ENCODE results near the gene SMYD3.
"Not testable (repeated sequence)": the region's sequence is repeated elsewhere in the genome, so short reads cannot be mapped to it uniquely, and the experiment has no call there.

Gene SMYD3

DNA sequence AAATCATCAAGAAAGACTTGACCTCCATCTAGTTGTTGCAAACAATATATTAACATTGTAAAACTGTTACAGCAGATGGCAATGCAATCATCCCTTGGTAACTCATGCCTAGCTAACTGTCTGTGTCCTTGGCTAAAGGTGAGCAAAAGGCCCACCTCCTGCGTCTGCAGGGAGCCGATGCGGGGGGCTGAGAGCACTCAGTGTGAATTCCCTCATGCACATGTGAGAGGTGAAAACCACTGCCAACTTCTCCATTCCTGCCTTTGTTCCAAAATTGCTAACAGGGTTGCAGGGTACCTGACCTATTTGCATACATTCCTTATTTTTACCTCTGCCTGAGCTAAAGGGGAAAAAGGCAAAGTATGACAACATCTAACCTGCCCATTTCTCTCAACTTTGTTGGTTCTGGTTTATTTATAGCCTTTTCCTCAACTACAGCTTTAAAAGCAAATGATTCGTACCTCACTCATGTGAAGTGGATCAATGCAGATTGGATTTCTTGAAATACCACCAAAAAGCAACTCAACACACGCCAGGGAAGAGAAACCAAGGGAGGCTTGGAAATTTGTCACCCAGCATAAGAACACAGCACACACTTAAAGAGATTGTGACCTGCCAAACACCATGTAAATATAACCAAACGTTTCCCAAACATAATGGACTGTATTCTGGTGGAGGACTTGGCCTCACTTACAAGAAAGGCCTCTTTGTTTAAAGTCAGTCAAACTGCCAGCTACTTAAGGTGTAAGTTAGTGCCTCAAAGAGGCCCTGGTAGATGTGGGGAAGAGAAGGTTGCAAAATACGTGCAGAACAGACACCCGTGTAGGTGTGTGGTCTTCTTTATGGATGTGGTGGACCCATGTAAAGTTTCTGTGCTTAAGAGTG, 651.0 kb downstream of the SMYD3 start:
- no peak for DNase-seq

DNA sequence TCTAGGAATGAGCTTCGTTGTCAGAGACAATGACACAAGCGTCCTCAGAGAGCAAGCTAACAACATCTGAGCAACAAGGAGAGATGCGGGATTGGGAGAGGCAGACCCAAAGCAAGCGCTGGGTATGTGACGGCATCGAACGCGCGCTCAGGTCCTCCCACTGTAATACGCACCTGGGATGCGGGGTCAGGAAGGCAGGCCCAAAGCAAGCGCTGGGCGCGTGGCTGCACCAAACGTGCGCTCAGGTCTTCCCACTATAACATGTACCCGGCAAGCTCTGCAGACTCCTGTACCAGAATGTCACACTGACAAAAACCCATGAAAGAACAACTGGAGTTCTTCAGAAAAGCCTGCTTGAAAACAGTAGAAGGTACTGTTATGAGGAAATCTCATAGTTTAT, 653.8 kb downstream of the SMYD3 start:
- DNase-seq = no peak

- no peak for DNase-seq
Measured at GRCh38 chr1:245843101-245843500, 664.0 kb downstream of the SMYD3 start.

- no peak for DNase-seq
Measured at GRCh38 chr1:245842106-245842505, 665.0 kb downstream of the SMYD3 start.

GRCh38 chr1:245840971-245841370, 666.1 kb downstream of the SMYD3 start:
- DNase-seq = no peak

GRCh38 chr1:245837718-245838117, 669.4 kb downstream of the SMYD3 start:
- no peak for DNase-seq

GRCh38 chr1:245835386-245835785, 671.7 kb downstream of the SMYD3 start:
- DNase-seq = no peak

- no peak for DNase-seq
Measured at GRCh38 chr1:245834002-245834401, 673.1 kb downstream of the SMYD3 start.

DNA sequence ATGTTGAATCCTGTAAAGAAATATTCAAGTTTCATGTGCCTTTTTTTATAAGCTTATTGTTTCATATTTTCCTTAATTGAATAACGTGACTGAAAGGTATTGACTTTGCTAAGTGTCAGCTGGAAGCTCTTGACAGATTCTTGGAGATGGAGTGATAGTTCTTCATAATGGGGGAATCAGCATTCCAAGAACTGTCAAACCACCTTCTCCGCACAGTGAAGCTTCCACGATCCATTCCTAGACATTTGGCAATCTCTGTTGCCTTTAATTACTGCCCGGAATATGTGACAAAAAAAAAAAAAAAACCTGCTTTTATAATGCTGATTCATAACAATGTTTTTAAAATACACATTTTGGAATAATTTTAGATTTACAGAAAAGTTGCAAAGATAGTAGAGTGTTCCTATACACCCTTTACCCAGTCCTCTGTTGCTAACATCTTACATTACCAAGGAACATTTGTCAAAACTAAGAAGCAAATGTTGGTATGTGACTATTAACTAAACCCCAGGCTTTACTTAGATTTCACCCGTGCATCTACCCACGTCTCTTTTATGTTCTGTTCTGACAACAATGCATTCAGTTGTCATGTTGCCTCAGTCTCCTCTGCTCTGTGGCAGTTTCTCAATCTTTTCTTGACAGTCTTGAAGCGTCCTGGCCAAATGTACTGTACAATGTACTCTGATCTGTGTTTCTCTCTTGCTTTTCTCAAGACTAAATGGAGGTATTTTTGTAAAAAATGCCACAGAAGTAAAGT, 674.1 kb downstream of the SMYD3 start:
- DNase-seq = no peak

DNA sequence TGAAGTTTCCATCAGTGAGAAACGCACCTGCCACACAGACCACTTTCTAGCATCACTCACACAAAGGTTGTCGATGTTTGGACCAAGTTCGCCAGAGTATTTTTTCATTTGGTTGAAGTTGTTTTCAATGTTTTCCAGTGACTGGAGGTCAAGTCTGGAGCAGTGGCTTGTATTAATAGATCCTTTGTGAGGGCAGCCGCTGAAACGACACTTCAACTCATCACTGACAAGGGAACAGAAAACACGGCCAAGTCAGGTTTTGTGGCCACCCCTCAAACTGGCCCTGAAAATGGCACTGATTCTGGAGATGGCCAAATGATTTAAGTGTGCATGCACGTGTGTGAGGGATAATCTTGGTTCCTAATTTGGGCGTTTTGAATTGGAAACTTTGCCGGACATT, 675.6 kb downstream of the SMYD3 start:
- DNase-seq = no peak

- no peak for DNase-seq
Measured at GRCh38 chr1:245829826-245830225, 677.3 kb downstream of the SMYD3 start.

GRCh38 chr1:245829194-245829593, 677.9 kb downstream of the SMYD3 start:
- no peak for DNase-seq

DNA sequence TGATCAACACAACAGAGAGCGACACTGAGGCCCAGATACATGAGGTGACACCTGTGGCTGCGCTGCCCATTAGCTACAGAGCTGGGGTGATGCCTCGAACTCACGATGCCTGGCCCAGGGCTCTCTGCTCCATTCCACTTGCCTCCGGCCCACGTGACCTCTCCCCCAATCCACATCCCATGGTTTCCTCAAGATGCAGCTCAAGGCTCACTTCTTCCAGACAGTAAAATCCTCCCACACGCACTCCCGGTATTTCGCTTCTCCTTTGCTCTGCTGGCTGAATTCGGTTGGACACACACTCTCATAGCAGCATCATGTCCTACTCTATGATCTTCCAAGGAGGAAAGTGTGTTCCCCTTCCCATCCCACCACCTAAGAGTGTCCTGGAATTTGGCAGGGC, 679.8 kb downstream of the SMYD3 start:
- DNase-seq = no peak

DNA sequence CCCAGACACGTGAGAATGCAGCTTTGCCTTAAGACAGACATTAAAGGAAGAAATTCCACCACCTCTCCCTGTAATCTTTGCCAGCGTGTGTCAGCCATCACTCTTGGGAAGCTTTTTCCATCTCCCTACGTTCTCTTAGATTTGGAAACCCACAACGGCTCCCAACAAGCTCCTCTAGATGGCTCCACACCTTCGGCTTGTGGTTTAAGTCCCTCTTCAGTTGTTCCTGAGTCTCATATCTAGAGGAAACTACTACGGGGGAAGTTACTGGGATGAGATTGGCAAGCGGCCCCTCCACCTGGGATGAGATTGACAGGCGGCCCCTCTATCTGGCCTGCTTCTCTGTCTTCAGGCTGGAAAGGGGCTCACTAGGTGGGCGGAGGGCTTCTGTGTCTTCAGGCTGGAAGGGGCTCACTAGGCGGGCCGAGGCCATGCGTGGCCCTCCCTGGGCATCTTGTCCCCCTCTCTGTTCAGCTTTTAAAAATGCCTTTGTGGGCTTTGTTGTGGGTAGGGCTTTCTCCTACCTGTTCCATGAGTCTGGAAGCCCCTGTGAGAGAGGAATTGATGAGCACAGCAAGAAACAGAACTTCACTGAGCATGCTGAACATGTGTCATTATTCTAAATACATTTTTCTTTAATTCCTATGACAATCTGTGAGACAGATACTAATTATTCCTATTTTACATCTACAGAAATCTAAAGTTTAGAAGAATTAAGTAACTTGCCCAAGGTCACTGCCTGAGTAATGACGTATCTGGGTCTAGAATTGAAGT, 681.8 kb downstream of the SMYD3 start:
- DNase-seq = no peak

DNA sequence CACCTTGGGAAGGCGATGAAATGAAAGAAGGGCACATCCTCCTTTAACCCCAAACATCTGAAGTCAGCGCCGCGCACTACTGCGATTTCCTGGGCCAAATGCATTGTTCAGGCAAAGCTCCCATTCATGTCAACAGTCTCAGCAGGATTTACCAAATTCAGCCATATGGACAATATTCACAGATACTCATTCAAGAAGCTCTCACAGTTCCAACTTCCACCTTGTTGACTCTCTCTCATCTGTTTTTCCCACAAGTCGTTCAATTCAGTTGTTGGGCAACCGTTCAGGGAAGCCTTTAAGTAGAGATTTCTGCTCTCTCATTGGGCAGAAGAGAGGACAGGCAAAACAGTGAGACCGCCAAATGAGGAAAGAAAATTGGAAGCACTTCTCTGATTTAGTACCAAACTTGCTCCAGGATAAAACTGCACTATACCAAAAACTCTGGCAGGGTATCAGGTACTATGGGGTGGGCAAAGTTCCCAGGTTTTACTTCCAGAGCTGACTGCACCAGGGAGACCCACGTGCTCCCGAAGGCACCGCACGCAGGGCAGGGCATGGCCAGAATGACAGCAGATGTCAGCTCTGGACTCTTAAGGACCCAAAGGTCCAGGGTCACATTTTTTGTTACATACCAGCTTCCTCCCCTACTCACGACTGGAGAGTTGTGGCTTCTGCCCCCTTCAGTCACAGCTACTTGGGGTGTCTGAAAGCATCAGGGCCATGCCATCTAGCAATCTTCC, 683.5 kb downstream of the SMYD3 start:
- no peak for DNase-seq

DNA sequence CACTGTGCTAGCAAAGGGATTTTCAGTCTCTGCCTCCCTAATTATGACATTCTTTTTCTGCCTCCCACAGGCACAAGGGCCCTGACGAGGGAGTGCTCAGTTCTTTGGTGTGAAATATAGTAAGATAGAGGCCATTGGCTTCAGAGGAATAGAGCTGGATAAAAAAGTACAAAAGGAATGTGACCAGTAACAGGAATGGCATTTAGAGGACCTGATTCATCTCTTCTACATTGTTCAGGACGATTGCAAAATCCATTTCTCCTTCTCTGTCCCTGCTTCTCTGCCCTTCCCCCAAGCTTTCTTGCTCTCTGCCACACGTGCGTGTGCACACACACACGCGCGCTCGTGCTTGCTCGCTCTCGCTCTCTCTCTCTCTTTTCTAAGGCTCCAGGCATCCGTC, 684.1 kb downstream of the SMYD3 start:
- no peak for DNase-seq

DNA sequence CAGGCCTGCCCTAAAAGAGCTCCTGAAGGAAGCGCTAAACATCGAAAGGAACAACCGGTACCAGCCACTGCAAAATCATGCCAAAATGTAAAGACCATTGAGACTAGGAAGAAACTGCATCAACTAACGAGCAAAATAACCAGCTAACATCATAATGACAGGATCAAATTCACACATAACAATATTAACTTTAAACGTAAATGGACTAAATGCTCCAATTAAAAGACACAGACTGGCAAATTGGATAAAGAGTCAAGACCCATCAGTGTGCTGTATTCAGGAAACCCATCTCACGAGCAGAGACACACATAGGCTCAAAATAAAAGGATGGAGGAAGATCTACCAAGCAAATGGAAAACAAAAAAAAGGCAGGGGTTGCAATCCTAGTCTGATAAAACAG, 688.7 kb downstream of the SMYD3 start:
- not testable (repeated sequence) for DNase-seq

DNA sequence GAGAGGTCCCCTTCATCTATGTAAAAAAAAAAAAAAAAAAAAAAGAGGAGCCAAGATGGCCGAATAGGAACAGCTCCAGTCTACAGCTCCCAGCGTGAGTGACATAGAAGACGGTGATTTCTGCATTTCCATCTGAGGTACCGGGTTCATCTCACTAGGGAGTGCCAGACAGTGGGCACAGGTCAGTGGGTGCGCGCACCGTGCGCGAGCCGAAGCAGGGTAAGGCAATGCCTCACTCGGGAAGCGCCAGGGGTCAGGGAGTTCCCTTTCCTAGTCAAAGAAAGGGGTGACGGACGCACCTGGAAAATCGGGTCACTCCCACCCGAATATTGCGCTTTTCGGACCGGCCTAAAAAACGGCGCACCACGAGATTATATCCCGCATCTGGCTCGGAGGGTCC, 690.6 kb downstream of the SMYD3 start:
- DNase-seq = not testable (repeated sequence)

DNA sequence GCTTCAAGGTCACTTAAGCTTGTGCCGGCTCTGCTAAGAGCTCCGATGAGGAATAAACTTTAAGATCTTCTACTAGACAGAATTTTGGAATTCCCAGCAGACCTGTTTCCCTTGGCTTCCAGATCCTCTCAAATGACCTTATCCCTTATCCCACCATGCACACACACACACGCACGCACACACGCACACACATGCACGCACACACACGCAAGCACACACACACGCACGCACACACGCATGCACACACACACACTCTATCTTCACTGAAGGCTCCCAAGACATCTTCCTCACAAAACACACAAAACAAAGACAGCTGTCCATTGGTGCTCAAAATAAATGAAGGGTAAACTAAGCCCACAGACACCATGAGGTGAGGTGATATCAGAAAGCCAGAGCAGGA, 692.4 kb downstream of the SMYD3 start:
- DNase-seq = no peak

DNA sequence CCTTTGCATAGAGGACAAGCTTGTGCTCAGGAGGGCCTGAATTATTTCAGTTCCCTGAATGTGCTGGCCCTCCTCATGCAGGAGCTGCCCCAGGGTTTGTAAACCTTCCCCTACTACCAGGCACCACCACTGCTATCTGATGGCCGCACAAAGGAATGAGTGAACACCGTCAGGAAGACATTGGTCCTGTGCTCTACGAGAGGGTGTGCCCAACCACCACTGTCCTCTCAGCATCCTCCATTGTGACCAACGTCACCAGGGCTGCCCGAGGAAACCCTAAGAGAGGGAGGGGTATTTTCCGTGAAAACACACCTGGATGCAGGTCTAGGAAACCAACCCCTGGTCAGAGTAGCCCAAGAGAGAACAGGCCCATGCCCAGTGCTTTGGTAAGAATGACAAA, 694.8 kb downstream of the SMYD3 start:
- DNase-seq = no peak

GRCh38 chr1:245810789-245811337, 696.2 kb downstream of the SMYD3 start:
- DNase-seq = no peak

- DNase-seq = no peak
Measured at GRCh38 chr1:245810181-245810769, 696.8 kb downstream of the SMYD3 start.

All from T1000 (cell line).